ENCODE data around the gene GOLGA7B.
A peak's percentile ranks its signal among the peaks of the same experiment; 100 is the strongest.

The GOLGA7B gene

DNA sequence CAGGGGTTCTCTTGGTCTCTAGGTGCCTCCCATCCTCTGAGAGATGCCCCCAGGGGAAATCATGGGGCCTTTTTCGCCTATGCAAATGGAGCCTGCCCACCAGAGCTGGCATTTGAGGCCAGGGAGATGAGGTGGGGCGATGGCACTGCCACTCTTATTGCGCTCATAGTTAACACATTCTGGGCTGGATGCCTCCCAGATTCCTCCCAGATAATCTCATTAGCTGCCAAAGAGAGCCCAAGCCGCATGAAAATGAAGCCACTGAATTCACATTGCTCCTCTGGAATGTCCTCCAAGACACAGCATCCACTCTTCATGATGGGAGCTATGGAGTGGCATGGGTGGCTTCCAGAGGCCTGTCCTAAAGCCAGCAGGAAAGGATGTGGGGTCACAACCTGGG is 61.0 kb downstream of the GOLGA7B start:
- no peak for DNase-seq (ENCODE audit: low read depth)
- TF ChIP-seq, protein P1, sequence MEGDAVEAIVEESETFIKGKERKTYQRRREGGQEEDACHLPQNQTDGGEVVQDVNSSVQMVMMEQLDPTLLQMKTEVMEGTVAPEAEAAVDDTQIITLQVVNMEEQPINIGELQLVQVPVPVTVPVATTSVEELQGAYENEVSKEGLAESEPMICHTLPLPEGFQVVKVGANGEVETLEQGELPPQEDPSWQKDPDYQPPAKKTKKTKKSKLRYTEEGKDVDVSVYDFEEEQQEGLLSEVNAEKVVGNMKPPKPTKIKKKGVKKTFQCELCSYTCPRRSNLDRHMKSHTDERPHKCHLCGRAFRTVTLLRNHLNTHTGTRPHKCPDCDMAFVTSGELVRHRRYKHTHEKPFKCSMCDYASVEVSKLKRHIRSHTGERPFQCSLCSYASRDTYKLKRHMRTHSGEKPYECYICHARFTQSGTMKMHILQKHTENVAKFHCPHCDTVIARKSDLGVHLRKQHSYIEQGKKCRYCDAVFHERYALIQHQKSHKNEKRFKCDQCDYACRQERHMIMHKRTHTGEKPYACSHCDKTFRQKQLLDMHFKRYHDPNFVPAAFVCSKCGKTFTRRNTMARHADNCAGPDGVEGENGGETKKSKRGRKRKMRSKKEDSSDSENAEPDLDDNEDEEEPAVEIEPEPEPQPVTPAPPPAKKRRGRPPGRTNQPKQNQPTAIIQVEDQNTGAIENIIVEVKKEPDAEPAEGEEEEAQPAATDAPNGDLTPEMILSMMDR (conservative IDR thresholded peaks at IDR 0.05; ENCODE audit: low read length) = no peak
- H3K4me3 ChIP-seq (ENCODE audit: low read length) = no peak overlapping the region

DNA sequence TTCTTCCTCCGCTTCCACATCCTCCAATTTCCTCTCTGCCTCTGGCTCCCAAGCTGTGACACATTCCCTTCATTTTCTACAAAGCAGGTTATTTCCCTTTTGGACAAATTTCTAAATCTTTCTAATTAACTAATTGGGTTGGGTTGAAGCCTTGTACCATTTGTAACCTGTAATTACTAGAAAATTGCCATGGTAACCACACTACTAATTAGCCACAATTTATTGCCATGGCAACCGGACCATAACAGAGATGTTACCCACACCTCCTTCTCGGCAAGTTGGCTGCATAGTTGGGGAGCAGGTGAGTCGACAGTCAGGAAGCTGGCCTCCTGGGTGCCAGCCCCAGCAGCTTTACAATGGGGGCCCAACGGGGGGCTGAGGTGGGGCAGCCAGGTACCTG is 61.6 kb downstream of the GOLGA7B start:
- TF ChIP-seq, protein P1 (conservative IDR thresholded peaks at IDR 0.05; ENCODE audit: low read length) = no peak
- no peak overlapping the region for H3K4me3 ChIP-seq (ENCODE audit: low read length)
- no peak for DNase-seq (ENCODE audit: low read depth)

DNA sequence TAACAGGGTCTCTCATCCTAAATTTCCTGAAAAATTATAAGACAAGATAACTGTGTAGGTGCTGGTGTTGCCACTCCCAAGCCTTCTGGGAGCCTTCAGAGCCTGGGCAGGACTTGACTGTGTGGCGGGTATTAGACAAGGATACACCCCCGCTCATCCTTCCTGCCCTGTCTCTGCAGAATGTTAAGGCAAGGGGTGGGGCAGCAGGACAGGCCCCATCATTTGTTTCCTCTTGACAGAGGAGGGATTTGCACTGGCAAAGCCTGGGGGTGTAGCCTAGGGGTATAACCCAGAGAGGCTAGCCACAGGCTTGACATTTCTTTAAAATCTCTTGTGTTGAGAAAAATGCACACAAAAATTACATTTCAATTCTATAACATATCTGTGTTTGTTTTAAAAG is 63.5 kb downstream of the GOLGA7B start:
- H3K4me3 ChIP-seq (ENCODE audit: low read length) = no peak overlapping the region
- TF ChIP-seq, protein P1 (conservative IDR thresholded peaks at IDR 0.05; ENCODE audit: low read length) = no peak
- no peak for DNase-seq (ENCODE audit: low read depth)

DNA sequence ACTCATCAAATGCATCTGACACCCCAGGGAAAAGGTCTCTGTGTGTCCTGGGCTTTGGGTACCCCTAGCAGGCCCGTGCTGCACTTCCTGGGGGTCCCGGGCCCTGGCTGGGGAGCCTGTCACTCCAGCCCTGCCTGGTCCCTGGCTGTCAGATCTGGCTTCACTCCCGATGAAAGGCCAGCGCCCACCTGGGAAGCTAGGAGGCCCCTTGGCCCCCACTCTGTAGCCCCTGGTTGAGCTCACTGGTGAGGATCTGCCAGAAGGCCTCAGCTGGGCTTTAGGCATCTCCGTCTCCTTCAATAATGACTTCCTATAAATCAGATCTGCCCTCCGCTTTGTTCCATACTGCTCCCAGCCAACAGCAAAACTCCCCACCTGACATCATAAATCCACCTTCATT is 64.0 kb downstream of the GOLGA7B start:
- no peak for DNase-seq (ENCODE audit: low read depth)
- no peak overlapping the region for H3K4me3 ChIP-seq (ENCODE audit: low read length)

DNA sequence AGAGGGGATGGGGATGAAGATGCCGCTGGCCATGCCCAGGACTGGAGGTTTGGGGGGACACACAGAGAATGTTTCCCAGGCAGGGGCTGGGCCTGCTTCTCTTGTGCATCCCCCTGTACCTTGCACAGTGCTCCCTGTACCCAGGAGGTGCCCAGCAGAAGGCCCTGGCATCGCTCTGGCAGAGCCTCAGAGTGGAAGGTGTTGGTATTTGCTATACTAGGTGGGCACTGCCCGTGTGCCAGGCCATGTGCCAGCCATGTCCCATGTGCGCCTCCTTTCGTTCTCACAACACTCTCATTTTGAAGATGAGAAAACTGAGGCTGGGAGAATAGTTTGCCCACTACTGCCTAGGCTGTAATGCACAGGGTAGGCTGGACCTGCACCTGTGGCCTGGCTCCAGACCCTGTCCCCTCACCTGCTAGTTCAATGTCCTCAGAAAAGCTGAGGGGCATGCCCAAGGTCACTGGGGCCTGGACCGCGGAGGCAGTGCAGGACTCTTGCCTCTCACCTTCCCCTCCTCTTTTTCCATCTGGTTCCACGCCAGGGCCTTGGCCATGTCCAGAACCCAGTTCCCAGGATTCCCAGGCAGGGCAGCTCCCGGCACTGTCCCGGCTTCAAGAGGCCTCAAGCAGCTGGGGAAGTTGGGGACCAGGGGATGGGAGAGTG is 64.7 kb downstream of the GOLGA7B start:
- TF ChIP-seq, protein P1 (conservative IDR thresholded peaks at IDR 0.05; ENCODE audit: low read length) = no peak
- no peak for DNase-seq (ENCODE audit: low read depth)
- no peak overlapping the region for H3K4me3 ChIP-seq (ENCODE audit: low read length)

More for the DNA sequence above, 64.0 kb downstream of the GOLGA7B start:
- TF ChIP-seq, protein P1 (conservative IDR thresholded peaks at IDR 0.05; ENCODE audit: low read length) = no peak

DNA sequence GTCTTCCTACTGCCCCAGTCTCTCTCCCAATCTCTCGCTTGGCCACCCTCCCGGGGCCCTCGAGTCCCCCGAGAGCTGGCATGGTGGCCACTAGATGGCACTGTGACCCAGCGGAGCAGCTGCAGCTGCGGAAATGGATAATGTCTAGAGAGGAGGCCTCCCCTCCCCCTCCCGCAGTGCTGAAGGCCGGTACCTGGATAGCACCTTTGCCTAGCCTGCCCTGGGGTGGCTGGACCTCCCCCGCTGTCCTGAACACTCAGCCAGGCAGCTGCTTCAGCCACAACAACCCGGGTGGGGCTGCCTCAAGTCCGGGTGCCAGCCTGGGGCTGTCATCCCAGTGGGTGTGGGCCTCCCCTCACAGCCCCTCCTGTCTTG is 65.2 kb downstream of the GOLGA7B start:
- TF ChIP-seq, protein P1 (conservative IDR thresholded peaks at IDR 0.05; ENCODE audit: low read length) = peak; percentile 76
- H3K4me3 ChIP-seq (ENCODE audit: low read length) = no peak overlapping the region
- DNase-seq (ENCODE audit: low read depth) = peak; percentile 41

DNA sequence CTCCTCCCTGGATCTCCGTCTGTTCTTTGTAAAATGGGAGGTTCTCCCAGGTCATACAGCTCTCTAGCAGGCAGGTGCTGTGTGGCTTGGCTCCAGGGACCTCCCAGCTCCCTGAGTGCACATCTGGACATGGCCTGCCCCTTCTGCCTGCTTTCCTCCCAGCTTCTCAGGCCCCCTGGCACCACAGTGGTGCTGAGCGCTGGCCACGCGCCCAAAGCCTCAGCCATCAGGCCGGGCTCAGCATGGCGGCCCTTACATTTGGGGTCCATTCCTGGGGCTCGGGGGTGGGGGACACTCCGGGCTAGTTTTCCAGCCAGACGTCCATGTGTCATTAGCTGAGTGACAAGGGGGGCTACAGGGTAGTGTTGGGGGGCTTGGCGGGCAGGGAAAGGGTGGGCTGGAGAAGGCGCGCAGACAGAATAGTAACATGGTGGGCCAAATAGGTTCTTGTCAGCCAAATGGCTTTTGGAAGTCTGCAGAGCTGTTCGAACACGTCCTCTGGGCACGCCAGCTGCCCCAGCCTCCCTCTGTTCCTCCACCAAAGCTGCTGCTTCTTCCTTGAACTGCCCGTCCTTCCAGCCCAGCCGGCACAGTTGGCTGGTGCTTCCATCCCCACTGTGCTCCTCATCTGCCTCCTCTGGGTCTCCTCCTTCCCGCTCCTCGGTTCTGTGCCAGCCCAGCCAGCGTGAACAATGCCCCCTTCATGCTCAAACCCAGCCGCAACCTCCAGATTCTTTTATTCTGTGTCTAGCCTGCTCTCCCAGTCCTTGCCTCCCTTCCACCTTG is 65.9 kb downstream of the GOLGA7B start:
- no peak for DNase-seq (ENCODE audit: low read depth)
- H3K4me3 ChIP-seq (ENCODE audit: low read length) = no peak overlapping the region
- TF ChIP-seq, protein P1 (conservative IDR thresholded peaks at IDR 0.05; ENCODE audit: low read length) = no peak
